Spleen (tissue), 11 donors: ENCODE measurements around the gene BLNK. TPM values are rescaled to one million over a fixed set of nuclear protein-coding genes. Genes with fewer than 3 reads are reported as not detected.
"Not testable (repeated sequence)": the region's sequence is repeated elsewhere in the genome, so short reads cannot be mapped to it uniquely, and the experiment has no call there.

ENCODE experiments used
- DNase-seq: peaks from one replicate; pipeline ENCODE4 v3.0.0-alpha.2; 2020
- H3K27ac ChIP-seq, 8 donors: fragments of 200-600 bp; sonication (generic) in 7 of 8; 1 replicate in 4 of 8; 2 replicates in 4 of 8; pipeline versions ENCODE4 v1.5.0 to v1.8.0; 2016 to 2021; ENCODE audit warnings: inconsistent platforms in 4 of 8, mild to moderate bottlenecking in 4 of 8, moderate library complexity in 1 of 8
- H3K27me3 ChIP-seq, 7 donors: fragments of 200-600 bp; sonication (generic) in 6 of 7; replicated peaks in 1 of 7; 1 replicate in 4 of 7; 2 replicates in 3 of 7; pipeline versions ENCODE4 v1.5.0 to v1.8.0; 2016 to 2021; ENCODE audit warnings: inconsistent platforms in 3 of 7, mild to moderate bottlenecking in 1 of 7
- H3K36me3 ChIP-seq, 6 donors: fragments of 200-600 bp; sonication (generic) in 5 of 6; 1 replicate in 4 of 6; 2 replicates in 2 of 6; pipeline versions ENCODE4 v1.5.0 to v1.8.0; 2016 to 2021; ENCODE audit warnings: inconsistent platforms in 2 of 6
- H3K4me1 ChIP-seq, 6 donors: fragments of 200-600 bp; sonication (generic) in 5 of 6; 1 replicate in 3 of 6; 2 replicates in 3 of 6; pipeline versions ENCODE4 v1.5.0 to v1.8.0; 2016 to 2021; ENCODE audit warnings: inconsistent platforms in 3 of 6
- H3K4me3 ChIP-seq, 8 donors: fragments of 200-600 bp; sonication (generic) in 7 of 8; 1 replicate in 4 of 8; 2 replicates in 4 of 8; pipeline versions ENCODE4 v1.5.0 to v1.8.0; 2016 to 2021; ENCODE audit warnings: inconsistent platforms in 4 of 8, mild to moderate bottlenecking in 4 of 8, moderate library complexity in 2 of 8
- H3K9me3 ChIP-seq, 8 donors: fragments of 200-600 bp; sonication (generic) in 7 of 8; 1 replicate in 4 of 8; 2 replicates in 4 of 8; pipeline versions ENCODE4 v1.5.0 to v1.8.0; 2016 to 2021; ENCODE audit warnings: inconsistent platforms in 4 of 8
- POLR2A ChIP-seq, 3 donors: fragments of 450-650 bp; IDR thresholded peaks; one replicate each; pipeline ENCODE4 v1.5.1; 2017; ENCODE audit warnings: antibody characterized with exemption in 3 of 3, mild to moderate bottlenecking in 1 of 3
- POLR2AphosphoS5 ChIP-seq, 3 donors: sonication (generic); formaldehyde crosslinking; IDR thresholded peaks; one replicate each; pipeline ENCODE4 v1.5.1; 2017; ENCODE audit warnings: antibody characterized with exemption in 3 of 3
- WGBS, 5 donors: extraction: QIAGEN DNeasy Blood & Tissue Kit in 3 of 5; methylation state at CpG; one replicate each; pipeline versions ENCODE4 v1.1.5 to v1.1.7; 2013 to 2018; 5-methylcytosine and 5-hydroxymethylcytosine counted together
- intact Hi-C: fragments of 100-400 bp; cut with DNase I; formaldehyde crosslinking; loops from one replicate; pipeline ENCODE4 v1.15.0; 2023; ENCODE audit warnings: low total_unique reads
- polyA plus RNA-seq, 3 donors: library from polyadenylated mRNA; stranded (reverse); fragments of 200-250 nt; gene quantifications; one replicate each; pipeline ENCODE4 v1.2.1, GENCODE V29; 2013
- total RNA-seq, 7 donors: library from RNA; depleted of rRNA in 3 of 7; stranded (reverse); fragments of >200 nt in 3 of 7; fragmentation: NEBNext Ultra II Directional in 4 of 7; extraction: Animal tissue kit (Norgen Biotek cat#: 25700) in 4 of 7; gene quantifications; one replicate each; pipeline versions ENCODE4 v1.1.0 to v1.2.1, GENCODE V29; 2016 to 2021
- TF ChIP-seq, protein P1 (sequence below), 11 experiments: fragments of 200-600 bp in 7 of 11; fragments of 450-650 bp in 4 of 11; sonication (generic) in 4 of 11; IDR thresholded peaks in 8 of 11; conservative IDR thresholded peaks in 3 of 11; 1 replicate in 7 of 11; 2 replicates in 4 of 11; pipeline versions ENCODE4 v1.4.0 to v1.8.0; 2016 to 2021; ENCODE audit warnings: antibody characterized with exemption in 11 of 11, inconsistent platforms in 4 of 11, mild to moderate bottlenecking in 1 of 11
- donor health status: healthy with polysubstance abuse.
- donor health status: DM: no; HTN: no; CAD: no; lungs with moderate emphysema.
- donor health status: DM: no; HTN: no; CAD: no.
- donor health status: Bipolar disorder and iron deficiency.
- donor health status: healthy.
- donor health status: DM: no; HTN: no; CAD: no.
- donor health status: DM: yes; HTN: yes; CAD: no.

The BLNK gene
- total and polyA plus RNA-seq, 10 donors, result 63.7 to 128 (median 91.0) TPM

DNA sequence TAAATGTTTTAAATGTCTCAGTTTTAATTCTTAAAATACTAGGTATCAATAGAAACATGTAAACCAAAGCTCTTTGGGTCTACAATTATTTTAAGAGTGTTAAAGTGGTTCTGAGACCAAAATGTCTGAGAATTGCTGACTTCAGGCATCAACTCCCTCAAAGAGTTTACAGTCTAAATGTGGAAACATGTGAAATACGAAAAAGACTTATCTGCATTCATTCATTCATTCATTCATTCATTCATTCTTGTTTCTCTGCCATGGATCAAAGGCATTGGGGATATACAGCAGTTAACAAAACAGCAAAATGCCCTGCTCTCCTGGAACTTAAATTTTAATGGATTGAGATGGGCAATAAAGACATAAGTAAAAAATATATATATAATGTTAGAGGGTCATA is 69.8 kb downstream of the BLNK start:
- Histone ChIP-seq H3K4me3 (no peak overlapping the region), H3K27ac (no peak overlapping the region), H3K27me3 (no peaks in the 10 kb centered on the region), H3K4me1 (no peaks in the 10 kb centered on the region), H3K36me3 (peaks cover 2 to 100% (median 70%) of the 10 kb centered on the region in 6 donors), H3K9me3 (no peaks in the 10 kb centered on the region)
- WGBS, 5 donors, result 44 to 90% (median 81%) methylated on average over 1 of the region's 1 CpG
- no peak for DNase-seq
- TF ChIP-seq POLR2AphosphoS5 (IDR thresholded peaks at IDR 0.05) (no peak), POLR2A (IDR thresholded peaks at IDR 0.05) (no peak)
- TF ChIP-seq, protein P1, sequence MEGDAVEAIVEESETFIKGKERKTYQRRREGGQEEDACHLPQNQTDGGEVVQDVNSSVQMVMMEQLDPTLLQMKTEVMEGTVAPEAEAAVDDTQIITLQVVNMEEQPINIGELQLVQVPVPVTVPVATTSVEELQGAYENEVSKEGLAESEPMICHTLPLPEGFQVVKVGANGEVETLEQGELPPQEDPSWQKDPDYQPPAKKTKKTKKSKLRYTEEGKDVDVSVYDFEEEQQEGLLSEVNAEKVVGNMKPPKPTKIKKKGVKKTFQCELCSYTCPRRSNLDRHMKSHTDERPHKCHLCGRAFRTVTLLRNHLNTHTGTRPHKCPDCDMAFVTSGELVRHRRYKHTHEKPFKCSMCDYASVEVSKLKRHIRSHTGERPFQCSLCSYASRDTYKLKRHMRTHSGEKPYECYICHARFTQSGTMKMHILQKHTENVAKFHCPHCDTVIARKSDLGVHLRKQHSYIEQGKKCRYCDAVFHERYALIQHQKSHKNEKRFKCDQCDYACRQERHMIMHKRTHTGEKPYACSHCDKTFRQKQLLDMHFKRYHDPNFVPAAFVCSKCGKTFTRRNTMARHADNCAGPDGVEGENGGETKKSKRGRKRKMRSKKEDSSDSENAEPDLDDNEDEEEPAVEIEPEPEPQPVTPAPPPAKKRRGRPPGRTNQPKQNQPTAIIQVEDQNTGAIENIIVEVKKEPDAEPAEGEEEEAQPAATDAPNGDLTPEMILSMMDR (IDR thresholded peaks at IDR 0.05 in 8 of 11, conservative IDR thresholded peaks at IDR 0.05 in 3 of 11), result no peak
- intact Hi-C loops, result no loop called here

DNA sequence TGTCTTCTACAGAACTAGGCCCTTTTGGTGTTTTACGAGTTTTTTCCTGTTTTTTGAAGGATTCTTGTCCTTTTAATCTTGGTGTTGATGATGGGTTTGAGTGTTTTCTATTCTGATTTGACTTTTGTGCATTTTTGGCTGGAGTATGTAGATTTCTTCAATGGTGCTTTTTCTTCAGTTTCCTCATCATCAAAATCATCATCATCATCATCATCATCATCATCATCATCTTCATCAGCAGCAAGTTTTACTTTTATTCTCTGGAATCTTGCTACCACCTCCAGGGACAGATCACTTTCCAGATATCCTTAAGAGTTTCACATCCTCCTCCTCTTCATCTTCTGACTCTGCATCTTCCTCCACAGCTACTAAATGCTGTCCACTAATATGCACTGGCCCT is 81.9 kb downstream of the BLNK start:
- H3K9me3 ChIP-seq, result peaks cover 0 to 72% (median 59%) of the 10 kb centered on the region in 8 donors
- H3K27me3 ChIP-seq, intact Hi-C loops, H3K4me3 ChIP-seq, H3K27ac ChIP-seq, H3K4me1 ChIP-seq, DNase-seq: not testable (repeated sequence)
- WGBS, 5 donors, result 68 to 92% (median 88%) methylated on average over 1 of the region's 1 CpG
- peaks cover 2 to 49% (median 37%) of the 10 kb centered on the region in 6 donors for H3K36me3 ChIP-seq

DNA sequence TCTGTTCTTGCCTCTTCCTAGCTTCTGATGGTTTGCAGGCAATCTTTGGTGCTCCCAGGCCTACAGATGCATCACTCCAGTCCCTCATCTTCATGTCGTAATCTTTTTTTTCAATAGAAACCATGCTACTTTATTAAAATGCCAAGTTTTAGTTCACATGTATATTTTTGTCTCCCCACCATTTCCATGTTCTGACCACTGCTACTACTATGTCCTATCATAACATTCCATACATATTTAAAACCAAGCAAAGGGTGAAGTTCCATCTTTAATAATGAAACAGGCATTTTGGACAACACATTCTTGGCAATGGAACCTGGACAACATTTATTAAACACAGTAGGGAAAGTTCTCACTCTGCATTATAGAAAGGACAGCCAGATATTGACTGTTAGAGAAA is 82.5 kb downstream of the BLNK start:
- DNase-seq, result no peak
- WGBS, 5 donors, result 81 to 96% (median 95%) methylated on average over 1 of the region's 1 CpG
- intact Hi-C loops, result no loop called here
- Histone ChIP-seq H3K9me3 (peaks cover 0 to 76% (median 65%) of the 10 kb centered on the region in 8 donors), H3K27me3 (no peaks in the 10 kb centered on the region), H3K4me1 (no peaks in the 10 kb centered on the region), H3K4me3 (no peak overlapping the region), H3K36me3 (peaks cover 2 to 43% (median 35%) of the 10 kb centered on the region in 6 donors), H3K27ac (no peak overlapping the region)
- TF ChIP-seq, protein P1 (IDR thresholded peaks at IDR 0.05 in 8 of 11, conservative IDR thresholded peaks at IDR 0.05 in 3 of 11), result no peak
- TF ChIP-seq POLR2A (IDR thresholded peaks at IDR 0.05) (no peak), POLR2AphosphoS5 (IDR thresholded peaks at IDR 0.05) (no peak)

DNA sequence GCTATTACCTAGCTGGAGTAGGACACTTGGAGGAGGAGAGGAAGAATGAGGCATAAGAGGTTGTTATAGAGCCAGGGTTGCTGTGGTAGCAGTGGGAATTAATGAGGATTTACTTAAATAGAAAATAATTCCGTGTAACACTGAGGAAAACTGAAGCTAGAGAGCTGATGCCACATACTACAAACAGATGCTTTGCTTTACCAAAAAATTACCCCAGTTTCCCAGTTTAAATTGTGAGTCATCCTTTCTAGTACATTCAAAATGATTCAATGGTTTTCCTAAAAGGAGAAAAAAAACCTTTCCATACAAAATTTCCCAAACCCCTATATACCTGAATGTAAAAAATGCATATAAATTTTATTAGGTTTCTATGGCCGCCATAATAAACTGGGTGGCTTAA is 82.9 kb downstream of the BLNK start:
- peaks cover 2 to 38% (median 32%) of the 10 kb centered on the region in 6 donors for H3K36me3 ChIP-seq
- peaks cover 0 to 81% (median 70%) of the 10 kb centered on the region in 8 donors for H3K9me3 ChIP-seq
- intact Hi-C loops, result no loop called here
- WGBS, 5 donors, result 84 to 95% (median 86%) methylated on average over 2 of the region's 2 CpGs
- no peak overlapping the region for H3K27ac ChIP-seq
- H3K4me1 ChIP-seq, result no peaks in the 10 kb centered on the region
- TF ChIP-seq, protein P1 (IDR thresholded peaks at IDR 0.05 in 8 of 11, conservative IDR thresholded peaks at IDR 0.05 in 3 of 11), result no peak
- no peak for TF ChIP-seq POLR2AphosphoS5 (IDR thresholded peaks at IDR 0.05)
- no peak for TF ChIP-seq POLR2A (IDR thresholded peaks at IDR 0.05)
- no peaks in the 10 kb centered on the region for H3K27me3 ChIP-seq
- no peak for DNase-seq
- H3K4me3 ChIP-seq, result no peak overlapping the region

DNA sequence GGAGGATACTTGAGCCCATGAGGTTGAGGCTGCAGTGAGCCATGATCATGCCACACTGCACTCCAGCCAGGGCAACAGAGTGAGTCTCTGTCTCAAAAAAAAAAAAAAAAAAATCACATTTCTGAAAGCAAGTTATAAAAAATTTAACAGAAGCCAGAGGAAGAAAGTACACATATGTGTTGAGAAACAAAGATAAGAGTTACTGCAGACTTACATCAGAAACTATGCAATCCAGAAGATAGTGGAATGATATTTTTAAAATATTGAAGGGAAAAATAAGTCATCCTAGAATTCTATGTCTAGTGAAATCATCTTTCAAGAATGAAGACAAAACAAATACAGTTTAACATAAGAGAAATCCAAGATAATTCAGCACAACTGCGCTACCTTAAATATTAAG is 94.4 kb downstream of the BLNK start:
- WGBS, 5 donors, result 98 to 100% (median 98%) methylated on average over 1 of the region's 1 CpG
- H3K27me3 ChIP-seq, result no peaks in the 10 kb centered on the region
- no peaks in the 10 kb centered on the region for H3K36me3 ChIP-seq
- DNase-seq, result no peak
- no peak overlapping the region for H3K27ac ChIP-seq
- H3K4me1 ChIP-seq, result no peaks in the 10 kb centered on the region
- TF ChIP-seq, protein P1 (IDR thresholded peaks at IDR 0.05 in 8 of 11, conservative IDR thresholded peaks at IDR 0.05 in 3 of 11), result no peak
- TF ChIP-seq POLR2A (IDR thresholded peaks at IDR 0.05) (no peak), POLR2AphosphoS5 (IDR thresholded peaks at IDR 0.05) (no peak)
- intact Hi-C loops, result no loop called here
- no peak overlapping the region for H3K4me3 ChIP-seq
- peaks cover 2 to 96% (median 79%) of the 10 kb centered on the region in 8 donors for H3K9me3 ChIP-seq
